ENCODE measurements around the gene CFAP61. TPM values are rescaled to one million over a fixed set of nuclear protein-coding genes. Genes with fewer than 3 reads are reported as not detected.

Gene CFAP61
- total and polyA plus RNA-seq, 9 of the 15 experiments (the other 6 are each of a cell fraction or from before 2014, with no cell fraction given) = 0.11 TPM; not detected in 8

GRCh38 chr20:20051767-20052073 lies 612 bp upstream of the CFAP61 start (continued):
- TF ChIP-seq, protein P1, sequence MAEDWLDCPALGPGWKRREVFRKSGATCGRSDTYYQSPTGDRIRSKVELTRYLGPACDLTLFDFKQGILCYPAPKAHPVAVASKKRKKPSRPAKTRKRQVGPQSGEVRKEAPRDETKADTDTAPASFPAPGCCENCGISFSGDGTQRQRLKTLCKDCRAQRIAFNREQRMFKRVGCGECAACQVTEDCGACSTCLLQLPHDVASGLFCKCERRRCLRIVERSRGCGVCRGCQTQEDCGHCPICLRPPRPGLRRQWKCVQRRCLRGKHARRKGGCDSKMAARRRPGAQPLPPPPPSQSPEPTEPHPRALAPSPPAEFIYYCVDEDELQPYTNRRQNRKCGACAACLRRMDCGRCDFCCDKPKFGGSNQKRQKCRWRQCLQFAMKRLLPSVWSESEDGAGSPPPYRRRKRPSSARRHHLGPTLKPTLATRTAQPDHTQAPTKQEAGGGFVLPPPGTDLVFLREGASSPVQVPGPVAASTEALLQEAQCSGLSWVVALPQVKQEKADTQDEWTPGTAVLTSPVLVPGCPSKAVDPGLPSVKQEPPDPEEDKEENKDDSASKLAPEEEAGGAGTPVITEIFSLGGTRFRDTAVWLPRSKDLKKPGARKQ (CRISPR knock-in tag; IDR thresholded peaks at IDR 0.05) = no peak
- TF ChIP-seq FOXA3 (CRISPR knock-in tag; conservative IDR thresholded peaks at IDR 0.05 in 1 of 2, IDR thresholded peaks at IDR 0.05 in 1 of 2) = no peak

DNA sequence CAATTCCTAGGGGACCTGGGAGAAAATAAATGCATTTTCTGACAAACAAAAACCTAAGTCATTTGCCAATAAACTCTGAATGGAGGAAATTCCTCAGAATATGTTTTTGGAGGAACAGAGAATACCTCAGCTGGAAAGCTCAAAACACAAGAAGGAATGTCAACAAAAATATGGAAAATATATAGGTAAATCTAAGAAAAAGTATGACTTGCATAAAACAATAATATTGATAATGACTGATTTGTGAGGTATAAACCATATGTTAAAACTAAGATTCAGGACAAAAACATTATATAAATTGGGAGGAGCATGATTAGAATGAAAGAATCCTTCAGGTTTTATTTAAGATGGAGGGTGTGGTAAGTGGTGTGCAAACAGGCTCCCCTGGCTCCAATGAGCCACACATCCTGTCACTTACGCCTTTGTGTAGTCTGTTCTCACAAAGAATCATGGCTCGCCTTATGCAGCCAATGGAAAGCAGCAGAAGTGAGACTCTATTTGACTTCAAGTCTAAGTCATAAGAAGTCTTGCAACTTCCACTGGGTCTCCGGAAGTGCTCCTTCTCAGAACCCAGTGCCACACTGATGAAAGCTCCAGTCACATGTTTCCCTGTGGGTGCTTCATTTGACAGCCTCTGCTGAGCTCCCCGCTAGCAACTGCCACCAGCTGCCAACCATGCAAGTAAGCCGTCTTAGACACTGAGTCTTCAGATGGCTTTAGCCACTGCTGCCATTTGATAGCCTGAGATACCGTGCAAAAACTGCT lies 8.1 kb downstream of the CFAP61 start:
- Histone ChIP-seq H3K9me3 (replicated peaks; ENCODE audit: control insufficient read depth, insufficient read depth, low read depth, low read length) (no peaks in the 10 kb centered on the region), H3K36me3 (ENCODE audit: control insufficient read depth, insufficient read depth, low read length) (no peaks in the 10 kb centered on the region), H2AFZ (ENCODE audit: low read depth, low read length) (no peak overlapping the region), H3K9ac (ENCODE audit: insufficient read depth in 1 of 2, low read depth in 2 of 2, low read length in 2 of 2) (no peak overlapping the region), H3K79me2 (ENCODE audit: control insufficient read depth, insufficient read depth, low read length) (no peaks in the 10 kb centered on the region), H4K20me1 (replicated peaks; ENCODE audit: control insufficient read depth, insufficient read depth, low read length) (no peaks in the 10 kb centered on the region), H3K9me1 (ENCODE audit: control insufficient read depth, insufficient read depth, low read length) (no peaks in the 10 kb centered on the region), H3K4me3 (no peak overlapping the region), H3K4me1 (replicated peaks in 1 of 2; ENCODE audit: control insufficient read depth in 2 of 2, insufficient read depth in 2 of 2, low read length in 2 of 2) (no peaks in the 10 kb centered on the region), H3K27ac (ENCODE audit: extremely low read depth, low read depth, low read length) (no peak overlapping the region), H3K27me3 (ENCODE audit: control insufficient read depth in 2 of 2, insufficient read depth in 2 of 2, low read length in 2 of 2) (peaks cover 0 to 4% of the 10 kb centered on the region in 2 experiments; a peak in 1 of 5 replicates), H3K4me2 (ENCODE audit: insufficient read depth, low read length) (no peak overlapping the region)
- intact Hi-C loops (cut with micrococcal nuclease) (no loop called here), in situ Hi-C loops (cut with MboI) (no loop called here)
- BruUV-seq (replicated peaks) = no TSS peak
- FAIRE-seq (no peak), ATAC-seq (no peak), DNase-seq (ENCODE audit: extremely low read depth in 1 of 4, low spot score in 3 of 4) (no peak)
- ChIA-PET POLR2A (no interaction called here), CTCF (ENCODE audit: low intra/inter-chr PET ratio) (no interaction called here)
- TF ChIP-seq, protein P2, sequence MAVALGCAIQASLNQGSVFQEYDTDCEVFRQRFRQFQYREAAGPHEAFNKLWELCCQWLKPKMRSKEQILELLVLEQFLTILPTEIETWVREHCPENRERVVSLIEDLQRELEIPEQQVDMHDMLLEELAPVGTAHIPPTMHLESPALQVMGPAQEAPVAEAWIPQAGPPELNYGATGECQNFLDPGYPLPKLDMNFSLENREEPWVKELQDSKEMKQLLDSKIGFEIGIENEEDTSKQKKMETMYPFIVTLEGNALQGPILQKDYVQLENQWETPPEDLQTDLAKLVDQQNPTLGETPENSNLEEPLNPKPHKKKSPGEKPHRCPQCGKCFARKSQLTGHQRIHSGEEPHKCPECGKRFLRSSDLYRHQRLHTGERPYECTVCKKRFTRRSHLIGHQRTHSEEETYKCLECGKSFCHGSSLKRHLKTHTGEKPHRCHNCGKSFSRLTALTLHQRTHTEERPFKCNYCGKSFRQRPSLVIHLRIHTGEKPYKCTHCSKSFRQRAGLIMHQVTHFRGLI (CRISPR knock-in tag; IDR thresholded peaks at IDR 0.05) = no peak
- TF ChIP-seq BDP1 (IDR thresholded peaks at IDR 0.05; ENCODE audit: insufficient read depth, insufficient read length) (no peak), MXI1 (IDR thresholded peaks at IDR 0.05; ENCODE audit: low read depth, low read length) (no peak), DNMT1 (IDR thresholded peaks at IDR 0.05) (no peak), THRAP3 (IDR thresholded peaks at IDR 0.05; ENCODE audit: borderline replicate concordance) (no peak)
- 0% methylated on average over 6 of the region's 6 CpGs for WGBS (ENCODE audit: insufficient coverage, low coverage, missing lambda C conversion rate)
